NCI-H82 treated with DMSO at 0.1 percent for 48 hours (cell line): Measurements from ENCODE around the gene KY.

ENCODE experiments used
- DNase-seq: peaks from one replicate; lab custom pipeline; 2025; ENCODE audit not compliant: unreplicated experiment; lab: John Stamatoyannopoulos, UW

The KY gene

DNA sequence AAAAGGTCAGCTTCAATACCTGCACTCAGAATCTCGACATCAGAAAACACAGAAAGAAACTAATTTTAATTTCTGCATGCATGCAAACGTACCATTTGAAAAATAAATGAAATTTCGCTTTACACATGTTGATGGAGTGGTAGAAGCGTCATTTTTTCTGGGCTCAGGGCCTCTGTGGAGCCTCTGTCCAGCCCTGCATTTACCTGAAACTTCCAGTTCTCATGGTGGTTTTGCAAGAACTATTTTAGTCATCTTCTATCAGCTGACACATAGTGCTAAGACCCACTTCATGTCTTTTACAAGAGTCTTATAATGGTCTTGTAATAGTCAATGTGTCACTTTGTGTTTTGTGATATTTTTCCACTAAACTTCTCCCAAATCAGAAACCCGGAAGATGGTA is 5.3 kb downstream of the KY start:
- DNase-seq: no peak

DNA sequence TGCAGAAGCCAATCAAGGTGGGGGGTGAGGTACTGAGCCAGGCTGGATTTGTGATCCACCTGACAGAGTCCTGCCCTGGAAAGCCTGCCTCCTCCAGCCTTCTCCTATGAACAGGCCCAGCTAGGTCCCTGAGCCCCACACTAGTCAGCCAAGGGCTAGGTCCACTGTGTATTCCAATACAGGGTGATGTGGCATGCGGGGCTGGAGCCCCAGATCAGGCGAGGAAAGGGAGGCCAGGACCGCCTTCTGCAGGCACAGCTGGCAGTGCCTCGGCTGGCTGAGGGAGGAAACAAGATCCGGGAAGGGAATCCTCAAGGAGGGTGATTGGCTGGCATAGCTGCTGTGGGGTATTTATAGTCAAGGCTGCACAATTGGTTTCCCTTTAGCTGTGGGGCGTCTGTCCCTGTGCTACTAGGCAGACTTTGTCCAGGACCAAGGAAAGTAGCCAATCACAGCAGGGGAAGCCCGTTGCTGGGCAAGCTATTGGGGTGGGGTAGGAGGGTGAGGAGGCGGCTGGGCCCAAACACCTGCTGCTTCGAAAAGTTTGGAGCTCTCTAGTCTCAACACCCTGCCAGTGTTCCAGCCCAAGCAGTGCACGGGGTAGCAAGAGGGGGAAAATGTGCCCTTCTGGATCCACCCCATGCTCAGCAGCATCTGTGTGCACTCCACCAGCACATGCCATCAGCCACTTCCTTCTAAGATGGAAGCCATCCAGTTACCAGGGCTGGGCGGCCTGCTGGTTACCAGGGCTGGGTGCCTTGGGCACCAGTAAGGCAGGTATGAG is 5.9 kb downstream of the KY start:
- DNase-seq: no peak

DNA sequence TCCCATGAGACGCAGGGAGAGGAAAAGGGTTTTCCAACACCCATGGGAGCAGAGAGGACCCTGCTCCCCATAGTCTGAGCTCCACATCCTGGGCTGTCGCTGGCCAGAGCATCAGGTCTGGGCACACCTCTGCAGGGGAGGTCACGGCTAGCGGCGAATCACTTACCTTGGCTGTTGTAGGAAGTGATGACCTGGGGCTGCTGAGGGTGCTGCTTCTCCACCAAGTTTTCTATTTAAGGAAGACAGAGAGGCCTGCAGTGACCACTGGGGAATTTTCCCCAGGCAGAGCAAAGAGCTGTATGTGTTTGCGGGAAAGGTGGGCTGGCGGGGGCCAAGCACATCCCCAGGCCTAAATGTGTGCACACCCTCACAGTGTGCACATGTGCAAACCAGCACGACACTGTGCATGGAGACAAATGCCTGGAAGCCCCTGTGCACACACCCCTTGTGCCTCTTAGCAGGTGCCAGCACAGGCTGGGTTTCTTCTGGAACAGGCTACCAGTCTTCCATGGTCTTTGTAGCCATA is 7.6 kb downstream of the KY start:
- DNase-seq: no peak

DNA sequence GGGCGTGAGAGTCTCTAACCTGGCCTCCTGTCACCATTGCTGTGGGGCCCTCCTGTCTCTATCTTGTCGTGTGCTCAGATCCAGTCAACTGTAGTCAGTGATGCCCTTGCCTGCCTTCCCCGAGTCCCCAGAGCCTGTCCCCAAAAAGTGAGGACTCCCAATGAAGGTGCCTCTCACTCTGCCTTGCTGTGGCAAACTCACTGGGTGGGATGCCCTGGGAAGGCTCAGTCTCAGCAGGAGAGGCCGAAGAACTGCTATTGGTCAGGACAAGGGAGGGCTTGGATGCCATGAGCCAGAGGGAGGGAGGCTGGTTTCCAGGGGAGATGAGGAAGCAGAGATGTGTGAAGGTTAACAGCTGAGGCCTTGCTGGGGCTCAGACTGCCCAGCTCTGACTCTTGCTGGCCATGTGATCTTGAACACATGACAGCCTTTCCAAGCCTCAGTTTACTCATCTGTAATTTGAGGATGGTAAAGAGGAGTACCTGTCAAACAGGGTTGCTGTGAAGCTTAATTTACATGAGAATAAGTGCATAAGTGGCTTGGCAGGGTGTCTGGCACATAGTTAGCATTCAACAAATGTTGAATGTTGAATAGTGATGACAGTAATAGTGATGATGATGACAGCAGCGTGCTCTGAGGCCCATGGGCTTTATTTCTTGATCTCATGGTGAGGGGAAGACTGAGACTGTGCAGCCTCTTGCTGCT is 8.2 kb downstream of the KY start:
- no peak for DNase-seq

DNA sequence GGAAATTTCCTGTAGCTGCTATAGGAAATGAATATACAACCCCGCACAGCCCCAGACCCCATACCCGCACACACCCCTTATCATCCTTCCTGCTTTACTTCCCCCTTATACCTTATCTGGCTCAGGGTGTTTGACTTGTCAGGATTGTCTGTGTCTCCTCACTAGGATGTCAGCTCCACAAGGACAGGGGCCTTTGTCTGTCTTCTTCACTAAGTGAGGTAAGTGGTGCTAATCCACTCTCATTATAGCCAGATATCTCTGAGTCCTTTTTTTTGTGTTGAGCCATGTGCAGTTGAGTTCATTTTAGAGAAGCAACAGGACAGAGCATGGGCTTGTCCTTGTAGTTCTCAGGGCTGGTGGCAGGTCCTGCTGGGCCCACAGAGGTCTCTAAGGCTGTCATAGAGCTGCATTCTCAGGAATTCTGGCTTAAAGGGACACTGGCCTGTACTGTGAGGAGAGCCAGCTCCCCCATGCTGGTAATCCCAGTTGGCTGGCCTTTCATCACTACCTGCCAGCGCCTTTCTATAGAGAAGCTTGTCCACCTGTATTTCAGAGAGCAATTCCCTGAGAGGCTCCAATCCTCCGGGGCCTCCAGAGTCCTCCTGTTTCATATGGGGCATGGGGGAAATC is 9.0 kb downstream of the KY start:
- DNase-seq: no peak

DNA sequence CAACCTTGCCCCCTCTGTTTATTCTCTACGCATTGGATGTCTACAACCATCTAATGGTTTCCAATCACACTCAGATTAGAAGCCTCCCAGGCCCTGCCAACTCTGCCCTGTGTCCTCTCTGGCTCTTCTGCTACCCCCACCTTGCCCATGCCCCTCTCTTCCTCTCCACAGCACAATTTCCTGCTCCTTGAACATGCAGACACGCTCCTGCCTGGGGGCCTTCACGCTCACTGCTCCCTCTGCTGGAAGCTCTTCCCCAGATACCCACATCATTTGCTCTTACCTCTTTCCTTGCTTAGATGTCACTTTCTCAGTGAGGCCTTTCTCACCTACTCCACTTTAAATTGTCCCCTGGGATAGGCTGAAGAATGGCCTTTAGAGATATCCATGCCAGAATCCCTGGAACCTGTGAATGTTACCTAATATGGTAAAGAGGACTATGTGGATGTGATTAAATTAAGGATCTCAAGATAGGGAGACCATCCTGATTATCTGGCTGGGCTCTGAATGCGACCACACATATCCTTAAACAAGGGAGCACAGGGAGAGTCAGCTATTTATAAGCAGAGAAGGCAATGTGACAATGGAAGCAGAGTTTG is 9.9 kb downstream of the KY start:
- peak; percentile 9 for DNase-seq

DNA sequence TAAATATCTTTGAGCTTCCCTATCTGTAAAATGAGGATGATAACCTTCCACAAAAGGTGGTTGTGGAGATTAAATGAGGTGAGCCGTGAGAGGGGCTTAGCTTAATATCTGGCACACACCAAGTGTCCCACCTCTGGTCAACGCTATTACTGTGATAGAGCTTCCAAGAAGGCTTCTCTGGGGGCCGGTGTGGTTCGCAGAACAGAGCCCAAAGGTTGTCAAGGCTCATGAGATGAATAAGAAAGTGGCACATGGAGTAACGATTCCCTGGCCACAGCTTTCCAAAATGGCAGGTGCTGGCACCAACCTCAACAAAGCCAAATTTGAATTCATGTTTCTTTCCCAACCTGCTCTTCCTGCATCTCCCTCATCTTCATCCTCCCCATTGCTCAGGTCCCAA is 10.4 kb downstream of the KY start:
- no peak for DNase-seq

DNA sequence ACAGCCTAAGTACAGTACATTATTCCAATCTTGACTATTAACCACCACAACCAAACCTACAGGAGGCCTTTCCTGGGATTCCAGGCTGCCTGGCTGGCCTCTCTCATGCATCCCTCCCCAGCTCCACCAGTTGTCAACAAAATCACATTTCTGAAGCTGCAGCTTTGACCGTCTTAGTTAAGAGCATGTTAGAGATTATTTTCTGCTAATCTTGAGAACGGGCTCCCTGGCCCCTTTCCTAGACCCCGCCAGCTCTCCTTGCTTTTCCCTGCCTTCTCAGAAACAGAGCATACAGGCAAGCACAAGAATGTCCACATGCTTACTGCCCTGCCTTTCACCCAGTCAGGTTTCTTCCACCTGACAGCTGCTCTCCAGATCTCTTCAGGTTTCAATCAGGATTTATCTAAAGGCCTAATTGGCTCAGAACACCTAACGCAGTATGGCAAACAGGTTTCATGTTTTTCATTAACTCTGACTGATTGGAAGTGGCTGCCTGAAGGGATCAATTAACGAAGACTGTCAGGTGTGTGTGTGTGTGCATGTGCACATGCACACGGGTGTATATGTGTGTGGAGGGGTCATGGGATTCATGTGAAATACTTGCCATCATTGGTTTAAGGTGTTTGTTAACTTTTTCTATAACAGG is 12.3 kb downstream of the KY start:
- peak; percentile 65 for DNase-seq

DNA sequence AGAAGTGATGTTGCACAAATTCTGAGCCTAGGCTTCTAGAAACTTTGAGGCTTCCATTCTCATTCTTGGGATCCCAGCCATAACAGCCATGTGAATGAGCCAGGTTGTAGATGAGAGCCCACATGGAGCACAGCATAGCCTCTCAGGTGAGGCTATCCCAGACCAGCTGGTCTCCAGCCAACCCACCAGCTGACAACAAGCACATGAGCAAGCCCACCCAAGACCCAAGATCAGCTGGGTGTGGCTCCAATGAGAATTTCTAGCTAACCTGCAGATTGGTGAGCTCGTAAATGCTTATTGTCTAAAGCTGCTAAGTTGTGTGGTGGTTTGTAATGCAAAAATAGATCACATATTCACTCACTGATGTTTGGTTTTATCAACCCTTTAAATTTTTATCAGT is 14.4 kb downstream of the KY start:
- DNase-seq: no peak

DNA sequence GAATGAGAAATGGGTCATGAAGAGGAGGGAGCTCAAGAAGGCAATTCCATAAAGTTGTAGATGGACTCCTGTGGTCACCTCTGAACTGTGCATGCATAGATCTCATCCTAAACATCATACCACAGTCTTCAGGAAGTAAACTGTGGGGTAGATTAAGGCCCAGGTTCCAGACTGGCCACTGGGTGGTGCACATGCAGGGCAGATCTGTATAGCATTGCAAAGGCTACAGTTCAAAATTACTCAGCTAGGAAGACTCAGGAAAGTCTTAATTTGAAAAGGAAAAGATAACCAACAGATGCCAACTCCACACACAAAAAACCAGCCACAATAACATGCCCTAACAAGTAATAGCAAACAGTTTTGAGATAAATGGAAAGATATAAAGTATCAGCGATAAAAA is 20.3 kb downstream of the KY start:
- DNase-seq: no peak

DNA sequence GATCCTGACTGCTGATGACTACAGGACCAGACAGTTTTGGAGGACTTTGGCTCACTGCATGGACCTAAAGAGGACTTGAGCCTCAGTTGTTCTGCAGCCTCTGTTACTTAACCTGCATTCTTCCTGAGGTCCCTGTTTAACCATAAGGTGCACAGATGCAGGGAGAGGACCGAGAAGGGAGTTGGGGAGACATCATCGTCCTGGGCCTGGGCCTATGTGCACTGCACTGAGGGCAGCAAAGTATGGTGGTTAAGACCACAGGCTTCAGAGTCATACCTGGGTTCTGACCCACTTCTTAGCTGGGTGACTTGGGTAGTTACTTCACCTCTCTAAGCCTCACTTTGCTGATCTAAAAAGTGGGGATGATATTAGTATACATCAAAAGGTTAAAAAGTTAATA is 21.9 kb downstream of the KY start:
- DNase-seq: no peak

DNA sequence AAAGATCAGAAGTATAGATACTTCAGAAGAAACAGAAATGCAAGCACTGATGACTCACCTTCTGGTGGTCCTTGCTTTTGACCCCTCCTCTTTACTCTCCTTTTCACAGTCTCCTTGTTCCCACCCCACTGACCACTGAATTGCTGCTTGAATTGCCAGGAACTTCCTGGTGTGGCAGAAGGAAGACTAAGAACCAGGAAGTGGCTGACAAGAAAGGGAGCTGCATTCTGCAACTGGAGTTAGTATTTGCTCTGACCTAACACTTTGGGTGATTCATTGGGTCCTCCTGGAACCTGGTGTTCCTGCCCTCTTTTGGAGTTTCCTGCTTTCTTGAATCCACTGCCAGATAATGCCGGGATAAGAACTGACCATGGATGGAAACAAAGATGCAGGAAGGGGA is 23.0 kb downstream of the KY start:
- DNase-seq: no peak

DNA sequence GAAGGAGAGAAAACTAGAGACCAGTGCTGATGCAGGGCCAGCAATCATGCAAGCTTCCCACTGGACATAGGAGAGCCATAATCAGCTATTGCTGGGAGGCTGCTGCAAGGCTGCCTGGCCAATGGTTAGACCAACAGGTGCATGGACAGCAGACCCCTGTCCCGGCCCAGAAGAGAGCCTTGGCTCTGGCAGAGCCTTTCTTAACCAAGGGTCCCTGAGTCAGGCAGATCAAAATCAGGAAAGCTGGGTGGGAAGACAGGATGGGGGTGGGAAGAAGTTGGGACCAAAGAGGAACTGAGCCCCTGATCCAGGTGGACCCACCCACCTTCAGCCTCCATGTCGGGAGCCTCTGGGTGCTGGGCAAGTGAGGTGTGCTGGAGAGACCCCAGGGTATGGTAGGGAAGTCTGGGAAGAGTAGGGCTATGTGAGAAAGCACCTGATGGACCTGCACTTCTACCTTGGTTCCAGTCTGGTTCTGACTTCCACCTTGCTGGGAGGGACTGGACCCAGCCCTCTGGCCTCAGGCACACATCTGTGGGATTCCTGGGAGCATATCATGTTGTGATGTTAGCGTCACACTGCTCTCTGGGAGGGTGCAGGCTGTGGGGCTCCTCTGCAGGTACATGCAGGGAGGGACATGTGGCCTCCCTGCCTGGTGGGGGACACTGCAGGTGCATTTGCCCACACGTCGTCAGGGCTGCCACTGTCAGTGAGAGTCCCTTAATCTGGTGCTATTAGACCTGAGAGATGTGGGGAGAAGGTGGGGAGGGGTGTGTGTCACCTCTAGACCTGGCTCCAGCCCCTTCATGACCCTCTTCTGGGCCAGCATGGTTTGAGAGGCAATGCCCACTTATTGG is 24.7 kb downstream of the KY start:
- no peak for DNase-seq

DNA sequence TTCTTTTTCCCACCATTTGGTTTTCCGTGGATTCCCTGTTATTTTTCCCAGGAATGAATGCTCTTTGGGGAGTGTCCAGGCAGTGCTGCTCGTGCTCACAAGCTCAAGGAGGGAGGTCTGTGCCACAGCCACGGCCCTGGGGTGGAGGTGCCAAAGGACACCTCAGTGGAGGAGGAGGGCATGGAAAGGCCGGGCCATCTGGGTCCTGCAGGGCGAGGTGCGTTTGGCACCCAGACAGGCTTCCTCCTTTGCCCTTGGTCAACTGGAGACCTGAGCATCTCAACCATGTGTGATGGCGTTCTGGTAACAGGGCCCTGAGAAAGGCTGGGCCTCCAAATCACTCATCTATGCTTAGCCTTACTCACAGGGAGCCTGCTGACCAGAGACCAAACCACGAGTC is 25.4 kb downstream of the KY start:
- DNase-seq: no peak

DNA sequence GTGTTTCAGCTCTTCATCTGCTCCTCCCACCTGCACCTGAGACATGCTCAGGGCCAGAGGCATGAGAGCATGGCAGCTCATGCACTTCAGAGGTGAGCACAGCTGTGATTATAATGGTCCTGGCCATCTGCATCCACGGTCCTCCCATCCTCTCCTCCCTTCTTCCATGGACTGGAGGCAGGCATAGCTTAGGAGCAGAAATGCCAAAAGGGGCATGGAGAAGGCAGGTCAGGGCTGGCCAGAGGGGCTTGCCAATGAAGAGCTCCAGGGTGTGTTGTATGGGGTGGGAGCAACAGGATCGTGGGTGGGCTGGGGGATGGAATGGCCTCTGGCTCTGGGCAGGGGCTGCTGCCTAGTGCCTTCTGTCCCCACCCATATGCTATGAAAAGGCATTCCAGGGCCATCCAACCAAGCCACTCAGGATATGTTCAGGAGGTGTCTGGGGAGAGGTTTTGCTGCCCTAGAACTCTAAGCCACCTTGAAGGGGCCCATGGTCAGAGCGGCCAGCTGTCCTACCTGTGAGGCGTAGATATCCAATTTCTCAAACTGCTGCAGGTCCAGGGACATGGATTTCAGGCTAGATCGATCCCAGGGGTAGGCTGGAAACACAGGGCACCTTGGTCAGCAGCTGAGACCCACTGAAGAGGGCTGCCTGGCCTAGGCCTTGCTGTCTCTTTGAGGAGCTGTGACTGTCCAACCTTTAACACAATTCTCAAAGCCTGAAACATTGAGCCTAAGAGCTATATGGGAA is 26.1 kb downstream of the KY start:
- DNase-seq: no peak

DNA sequence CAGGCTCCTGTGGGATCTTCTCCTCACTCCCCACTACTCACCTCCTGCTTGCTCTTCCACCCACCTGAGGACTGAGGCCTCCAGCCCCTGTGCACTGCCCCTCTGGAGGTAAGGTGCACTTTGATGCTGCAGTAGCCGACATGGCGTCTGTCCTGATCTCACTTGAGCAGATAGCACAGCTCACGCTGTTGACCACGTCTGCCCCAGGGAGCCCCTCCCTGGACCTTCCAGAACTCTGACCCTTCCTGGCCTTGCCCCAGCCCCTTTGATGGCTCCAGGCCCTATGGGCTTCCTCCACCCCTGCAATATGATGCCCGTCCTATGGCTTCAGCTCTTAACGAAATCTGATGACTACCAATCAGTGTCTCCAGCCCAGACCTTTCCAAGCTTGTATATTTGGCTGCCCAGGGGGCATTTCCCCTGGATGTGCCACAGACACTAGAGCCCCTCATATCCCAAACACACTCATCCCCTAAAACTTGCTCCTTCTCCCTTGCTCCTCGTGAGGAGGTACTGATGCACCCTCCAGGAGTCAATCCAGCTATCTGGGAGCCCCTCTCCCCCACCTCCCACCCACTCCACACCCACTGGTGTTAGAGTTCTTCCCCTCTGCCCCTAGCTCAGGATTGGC is 27.1 kb downstream of the KY start:
- no peak for DNase-seq

DNA sequence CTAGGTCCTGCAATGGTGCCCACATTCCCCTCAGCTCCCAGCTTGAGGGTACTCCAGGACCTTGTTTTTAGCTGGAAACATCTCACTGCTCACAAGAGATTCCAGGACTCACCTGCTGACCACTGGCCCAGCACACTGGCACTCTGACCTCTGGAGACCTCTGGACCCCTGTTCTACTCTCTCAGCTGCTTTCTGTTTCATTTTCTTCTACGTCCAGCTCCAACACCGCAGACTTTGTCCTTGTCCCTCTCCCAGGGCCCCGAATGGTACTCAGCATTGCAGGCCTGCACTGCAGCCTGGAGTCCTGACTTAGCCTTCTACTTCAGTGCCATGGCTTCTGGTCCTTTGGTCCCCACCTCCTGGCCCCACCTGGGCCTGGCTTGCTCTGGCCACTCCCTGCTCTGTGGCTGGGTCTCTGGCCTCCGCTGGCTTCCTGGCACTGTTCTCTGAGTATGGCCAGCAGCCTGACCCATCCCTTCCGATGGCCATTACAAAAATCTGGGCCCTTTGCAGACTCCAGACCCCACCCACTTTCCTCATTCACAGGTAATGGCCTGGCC is 27.9 kb downstream of the KY start:
- DNase-seq: no peak

DNA sequence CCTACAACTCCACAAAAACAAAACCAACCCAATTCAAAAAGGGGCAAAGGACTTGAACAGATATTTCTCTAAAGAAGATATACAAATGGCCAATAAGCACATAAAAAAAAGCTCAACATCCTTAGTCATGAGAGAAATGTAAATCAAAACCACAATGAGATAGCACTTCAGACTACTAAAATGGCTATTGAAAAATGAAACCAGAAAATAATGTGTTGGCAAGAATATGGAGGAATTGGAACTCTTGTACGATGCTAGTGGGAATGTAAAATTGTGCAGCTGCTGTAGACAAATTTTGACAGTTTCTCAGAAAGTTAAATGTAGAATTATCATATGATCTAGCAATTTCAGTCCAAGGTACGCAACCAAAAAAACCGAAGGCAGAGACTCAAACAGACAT is 29.0 kb downstream of the KY start:
- no peak for DNase-seq
